Activated naive CD8-positive, alpha-beta T cell treated with anti-CD3 and anti-CD28 coated beads, Interleukin-2, amount 50 U/mL, for 24 hours (primary cell): ENCODE results near the gene LMTK2.

Experiments
- ATAC-seq: fragments of 150-1000 bp; cut with Tn5 transposase; one replicate; pipeline ENCODE4 v1.10.0; 2021
- DNase-seq: peaks from one replicate; pipeline ENCODE4 v3.0.0; 2021
- H3K27ac Mint-ChIP-seq: one replicate; pipeline ENCODE4 v1.8.0; 2021; ENCODE audit warnings: mild to moderate bottlenecking, mixed read lengths
- H3K27me3 Mint-ChIP-seq: one replicate; pipeline ENCODE4 v1.8.0; 2021; ENCODE audit warnings: mixed read lengths
- H3K36me3 Mint-ChIP-seq: one replicate; pipeline ENCODE4 v1.8.0; 2021; ENCODE audit warnings: low read depth, mixed read lengths
- H3K4me1 Mint-ChIP-seq: one replicate; pipeline ENCODE4 v1.8.0; 2021; ENCODE audit warnings: mixed read lengths
- H3K4me3 Mint-ChIP-seq: one replicate; pipeline ENCODE4 v1.8.0; 2021; ENCODE audit warnings: mild to moderate bottlenecking, moderate library complexity, mixed read lengths
- H3K9me3 Mint-ChIP-seq: one replicate; pipeline ENCODE4 v1.8.0; 2021; ENCODE audit warnings: mixed read lengths

LMTK2 gene

DNA sequence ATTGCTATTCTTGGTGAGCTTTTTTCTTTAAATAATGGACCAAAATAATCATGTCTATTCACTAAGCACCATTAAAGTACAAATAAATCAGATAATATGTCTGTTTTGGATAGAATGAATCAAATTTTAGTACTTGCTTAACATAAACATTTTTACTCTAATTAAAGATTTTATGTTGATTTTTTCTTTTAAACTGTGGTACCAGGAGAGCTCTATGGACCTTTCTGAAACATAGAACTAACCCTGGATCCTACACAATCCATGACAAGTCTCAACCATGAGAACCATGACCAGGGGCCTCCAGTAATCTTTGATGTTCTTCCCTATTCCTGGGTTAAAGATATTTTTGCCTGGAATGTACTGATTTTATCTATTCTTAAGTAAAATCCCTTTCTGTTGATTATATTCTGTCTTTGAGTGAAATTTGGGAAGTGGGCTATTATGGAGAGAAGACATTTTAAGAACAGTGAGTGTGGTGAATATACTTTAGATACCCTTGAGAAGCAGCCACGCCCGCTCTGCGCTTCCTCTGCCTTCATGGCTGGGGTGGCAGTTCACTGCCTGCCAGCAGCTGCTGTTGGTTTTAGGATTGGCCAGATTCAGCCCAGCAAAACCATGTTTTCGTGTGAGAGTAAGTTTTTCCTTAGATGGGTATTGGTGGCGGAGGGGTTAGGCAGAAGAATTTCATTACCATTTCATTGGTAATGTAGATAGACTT, 62.4 kb downstream of the LMTK2 start:
- Mint-ChIP-seq H3K27me3 (no peaks in the 10 kb centered on the region), H3K9me3 (no peaks in the 10 kb centered on the region), H3K4me3 (no peak overlapping the region), H3K4me1 (peaks cover 2% of the 10 kb centered on the region), H3K27ac (no peak overlapping the region), H3K36me3 (no peaks in the 10 kb centered on the region)
- ATAC-seq (no peak), DNase-seq (no peak)

GRCh38 chr7:98170966-98171365, 64.3 kb downstream of the LMTK2 start:
- ATAC-seq (no peak), DNase-seq (no peak)
- H3K4me1 Mint-ChIP-seq = peaks cover 2% of the 10 kb centered on the region
- H3K36me3 Mint-ChIP-seq = no peaks in the 10 kb centered on the region
- no peak overlapping the region for H3K4me3 Mint-ChIP-seq
- no peak overlapping the region for H3K27ac Mint-ChIP-seq
- no peaks in the 10 kb centered on the region for H3K9me3 Mint-ChIP-seq
- H3K27me3 Mint-ChIP-seq = no peaks in the 10 kb centered on the region

- DNase-seq (no peak), ATAC-seq (no peak)
- no peak overlapping the region for H3K4me3 Mint-ChIP-seq
- H3K27ac Mint-ChIP-seq = no peak overlapping the region
- no peaks in the 10 kb centered on the region for H3K9me3 Mint-ChIP-seq
- H3K36me3 Mint-ChIP-seq = no peaks in the 10 kb centered on the region
- H3K4me1 Mint-ChIP-seq = no peaks in the 10 kb centered on the region
- no peaks in the 10 kb centered on the region for H3K27me3 Mint-ChIP-seq
These were observed 64.8 kb downstream of the LMTK2 start for GRCh38 chr7:98171449-98171848.

- no peak overlapping the region for H3K4me3 Mint-ChIP-seq
- H3K9me3 Mint-ChIP-seq = no peaks in the 10 kb centered on the region
- no peak overlapping the region for H3K27ac Mint-ChIP-seq
- ATAC-seq = no peak
- no peak for DNase-seq
- no peaks in the 10 kb centered on the region for H3K27me3 Mint-ChIP-seq
- H3K4me1 Mint-ChIP-seq = no peaks in the 10 kb centered on the region
- H3K36me3 Mint-ChIP-seq = no peaks in the 10 kb centered on the region
These were observed 67.9 kb downstream of the LMTK2 start for GRCh38 chr7:98174334-98175259.

DNA sequence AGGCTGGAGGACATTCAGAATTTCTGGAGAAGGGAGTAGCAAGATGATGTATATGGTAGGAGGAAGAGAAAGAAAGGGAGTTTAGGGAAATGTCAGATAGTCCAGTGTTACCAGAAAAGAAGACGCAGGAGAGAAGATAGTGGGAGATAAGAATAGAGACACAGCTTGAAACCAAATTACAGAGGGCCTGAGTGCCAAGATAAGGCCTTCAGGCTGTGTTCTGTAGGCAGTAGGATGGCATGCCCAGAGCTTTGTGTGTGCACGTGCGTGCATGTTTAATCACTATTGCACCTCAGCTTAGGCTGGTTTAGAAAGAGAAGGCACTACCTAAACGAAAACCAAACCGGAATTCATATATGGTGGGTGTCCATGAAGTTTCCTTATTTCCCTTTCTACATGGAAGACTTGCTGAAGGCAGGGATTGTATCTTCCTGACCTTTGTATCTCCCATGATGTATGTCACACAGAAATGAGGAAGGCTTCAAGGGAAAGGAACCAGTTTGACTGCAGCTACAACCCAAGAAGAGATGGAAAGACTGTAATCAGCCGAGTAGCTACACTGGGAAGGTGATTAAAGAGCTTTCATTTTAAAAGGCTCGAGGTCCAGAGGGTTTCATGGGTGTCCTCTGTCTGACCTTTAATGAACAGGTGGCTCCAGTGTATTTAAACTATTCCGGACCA, 68.7 kb downstream of the LMTK2 start:
- H3K36me3 Mint-ChIP-seq = no peaks in the 10 kb centered on the region
- H3K4me1 Mint-ChIP-seq = no peaks in the 10 kb centered on the region
- ATAC-seq (no peak), DNase-seq (no peak)
- H3K9me3 Mint-ChIP-seq = no peaks in the 10 kb centered on the region
- H3K27me3 Mint-ChIP-seq = no peaks in the 10 kb centered on the region
- H3K27ac Mint-ChIP-seq = no peak overlapping the region
- H3K4me3 Mint-ChIP-seq = no peak overlapping the region

DNA sequence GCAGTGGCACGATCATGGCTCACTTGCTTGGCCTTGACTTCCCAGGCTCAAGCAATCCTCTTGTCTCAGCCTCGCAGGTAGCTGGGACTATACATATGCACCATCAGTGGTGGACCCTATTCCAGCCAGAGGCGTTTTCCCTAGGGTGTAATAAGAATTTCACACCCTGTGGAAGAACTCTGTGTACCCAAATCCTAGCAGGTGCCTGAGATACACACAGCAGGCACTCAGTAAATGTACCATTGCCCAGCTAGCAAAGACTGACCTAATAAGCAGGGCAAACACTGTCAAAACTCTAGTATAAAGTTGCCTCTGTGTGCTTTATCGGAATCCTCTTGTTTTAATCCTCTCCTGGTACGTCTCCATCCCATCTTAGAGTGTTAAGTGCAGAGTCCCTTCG, 70.9 kb downstream of the LMTK2 start:
- no peaks in the 10 kb centered on the region for H3K27me3 Mint-ChIP-seq
- H3K4me3 Mint-ChIP-seq = no peak overlapping the region
- H3K27ac Mint-ChIP-seq = no peak overlapping the region
- peaks cover 2% of the 10 kb centered on the region for H3K36me3 Mint-ChIP-seq
- no peak for DNase-seq
- H3K9me3 Mint-ChIP-seq = no peaks in the 10 kb centered on the region
- H3K4me1 Mint-ChIP-seq = no peaks in the 10 kb centered on the region
- ATAC-seq = no peak

DNA sequence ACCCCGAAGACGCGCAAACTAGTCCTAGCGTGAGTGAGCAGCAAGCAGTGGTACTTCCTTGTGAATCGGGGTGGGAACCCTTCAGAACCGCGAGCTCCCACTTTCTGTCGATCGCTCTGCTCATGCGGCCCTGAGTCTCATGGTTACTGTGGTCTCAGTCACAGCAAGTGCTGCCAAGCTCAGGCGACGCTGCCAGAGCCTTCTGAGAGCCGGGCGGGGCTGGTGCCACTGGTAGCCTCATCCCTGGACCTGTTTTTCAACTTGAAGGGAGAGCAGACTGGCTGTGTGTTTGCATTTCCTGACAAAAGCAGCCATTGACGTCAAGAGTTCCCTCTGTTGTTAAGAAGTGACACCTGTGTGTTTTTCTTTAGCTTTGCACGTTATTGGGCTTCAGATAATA, 71.7 kb downstream of the LMTK2 start:
- no peaks in the 10 kb centered on the region for H3K4me1 Mint-ChIP-seq
- H3K9me3 Mint-ChIP-seq = no peaks in the 10 kb centered on the region
- no peaks in the 10 kb centered on the region for H3K27me3 Mint-ChIP-seq
- no peak overlapping the region for H3K4me3 Mint-ChIP-seq
- ATAC-seq = no peak
- H3K27ac Mint-ChIP-seq = no peak overlapping the region
- DNase-seq = no peak
- peaks cover 2% of the 10 kb centered on the region for H3K36me3 Mint-ChIP-seq

- Mint-ChIP-seq H3K4me1 (no peaks in the 10 kb centered on the region), H3K27me3 (no peaks in the 10 kb centered on the region), H3K4me3 (no peak overlapping the region), H3K36me3 (peaks cover 2% of the 10 kb centered on the region), H3K27ac (no peak overlapping the region), H3K9me3 (no peaks in the 10 kb centered on the region)
- DNase-seq = no peak
- no peak for ATAC-seq
These were observed 72.3 kb downstream of the LMTK2 start for GRCh38 chr7:98178762-98179490.

- H3K4me3 Mint-ChIP-seq = no peak overlapping the region
- DNase-seq = no peak
- H3K27me3 Mint-ChIP-seq = no peaks in the 10 kb centered on the region
- no peak for ATAC-seq
- H3K36me3 Mint-ChIP-seq = peaks cover 2% of the 10 kb centered on the region
- no peak overlapping the region for H3K27ac Mint-ChIP-seq
- no peaks in the 10 kb centered on the region for H3K9me3 Mint-ChIP-seq
- H3K4me1 Mint-ChIP-seq = no peaks in the 10 kb centered on the region
These were observed 74.1 kb downstream of the LMTK2 start for GRCh38 chr7:98180751-98181150.

- Mint-ChIP-seq H3K4me1 (no peaks in the 10 kb centered on the region), H3K27ac (no peak overlapping the region), H3K27me3 (no peaks in the 10 kb centered on the region), H3K9me3 (no peaks in the 10 kb centered on the region), H3K36me3 (peaks cover 19% of the 10 kb centered on the region), H3K4me3 (no peak overlapping the region)
- ATAC-seq (no peak), DNase-seq (no peak)
These were observed 78.4 kb downstream of the LMTK2 start for GRCh38 chr7:98185101-98185500.

DNA sequence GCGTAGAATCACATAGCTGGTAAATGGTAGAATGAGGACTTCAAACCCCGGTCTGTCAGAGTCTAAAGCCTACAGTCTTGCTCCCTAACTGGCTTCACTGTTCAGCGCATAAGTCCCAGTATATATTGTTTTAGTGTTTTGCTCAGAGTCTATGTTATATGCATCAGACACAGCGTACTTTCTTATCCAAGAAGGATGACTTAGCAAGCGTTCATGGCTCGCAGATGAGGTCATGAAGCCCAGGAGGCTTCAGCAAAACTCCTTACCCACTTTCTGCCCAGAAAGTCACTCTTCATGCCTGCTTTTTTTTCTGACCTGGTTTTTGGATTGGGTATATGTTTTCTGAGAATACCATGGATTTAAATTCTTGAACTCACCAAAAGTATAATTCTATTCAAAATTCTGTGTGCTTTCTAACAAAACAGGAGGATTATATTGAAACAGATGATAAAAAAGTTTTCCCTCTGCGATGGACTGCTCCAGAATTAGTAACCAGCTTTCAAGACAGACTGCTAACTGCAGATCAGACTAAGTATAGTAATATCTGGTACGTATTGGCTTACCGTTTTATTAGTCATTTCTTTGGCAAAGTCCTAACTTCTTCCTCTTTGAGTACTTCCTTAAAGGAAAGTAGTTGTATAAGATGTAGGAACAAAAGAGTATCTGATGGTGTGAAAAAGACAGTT, 79.9 kb downstream of the LMTK2 start:
- Mint-ChIP-seq H3K9me3 (no peaks in the 10 kb centered on the region), H3K36me3 (peaks cover 23% of the 10 kb centered on the region), H3K27ac (no peak overlapping the region), H3K4me1 (no peaks in the 10 kb centered on the region), H3K4me3 (no peak overlapping the region), H3K27me3 (no peaks in the 10 kb centered on the region)
- no peak for DNase-seq
- no peak for ATAC-seq

DNA sequence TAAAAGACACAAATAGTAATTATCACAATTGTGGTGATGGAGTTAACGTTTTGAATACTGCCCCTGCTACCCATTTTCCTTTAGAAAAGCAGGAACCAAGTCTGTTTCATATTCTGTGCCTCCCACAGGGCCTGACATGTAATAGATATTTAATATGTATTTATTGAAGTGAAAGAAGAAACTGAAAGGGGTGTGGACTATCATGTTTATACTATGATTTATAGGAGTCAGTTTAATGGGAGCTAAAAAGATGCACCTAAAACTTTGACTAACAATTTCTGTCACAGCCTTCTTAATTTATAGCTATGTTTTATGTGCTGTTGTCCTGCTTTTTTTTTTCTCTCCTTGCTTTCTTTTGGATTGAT, 80.5 kb downstream of the LMTK2 start:
- Mint-ChIP-seq H3K4me1 (no peaks in the 10 kb centered on the region), H3K4me3 (no peak overlapping the region), H3K36me3 (peaks cover 22% of the 10 kb centered on the region), H3K27me3 (no peaks in the 10 kb centered on the region), H3K27ac (no peak overlapping the region), H3K9me3 (no peaks in the 10 kb centered on the region)
- ATAC-seq (no peak), DNase-seq (no peak)

DNA sequence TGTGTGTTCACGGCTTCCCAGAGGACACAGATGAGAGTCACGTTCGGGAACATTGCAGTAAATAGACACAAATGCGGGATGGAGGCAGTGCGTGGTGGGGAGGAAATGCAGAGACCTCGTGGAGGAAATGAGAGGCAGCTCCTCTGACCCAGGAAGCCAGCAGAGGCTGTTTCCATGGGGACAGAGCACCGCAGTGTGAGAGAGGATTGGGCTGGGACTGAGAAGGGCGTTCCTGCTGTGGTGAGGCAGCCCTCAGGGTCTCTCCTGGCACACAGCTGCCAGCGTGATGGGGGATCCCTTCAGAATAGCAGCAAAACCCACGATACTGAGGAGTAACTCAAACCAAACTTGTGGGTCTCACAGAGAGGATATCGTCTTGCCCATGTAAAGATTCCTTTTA, 82.9 kb downstream of the LMTK2 start:
- no peak for DNase-seq
- no peak for ATAC-seq
- Mint-ChIP-seq H3K27me3 (no peaks in the 10 kb centered on the region), H3K36me3 (peaks cover 27% of the 10 kb centered on the region), H3K4me1 (no peaks in the 10 kb centered on the region), H3K27ac (no peak overlapping the region), H3K4me3 (no peak overlapping the region), H3K9me3 (no peaks in the 10 kb centered on the region)
